NCI-H1417 (cell line): ENCODE measurements around the gene LIPT2.
"Not testable (repeated sequence)": the region's sequence is repeated elsewhere in the genome, so short reads cannot be mapped to it uniquely, and the experiment has no call there.

ENCODE experiments used
- DNase-seq, 3 experiments: peaks; one replicate each; lab custom pipeline; 2025; lab: John Stamatoyannopoulos, UW

LIPT2 gene

DNA sequence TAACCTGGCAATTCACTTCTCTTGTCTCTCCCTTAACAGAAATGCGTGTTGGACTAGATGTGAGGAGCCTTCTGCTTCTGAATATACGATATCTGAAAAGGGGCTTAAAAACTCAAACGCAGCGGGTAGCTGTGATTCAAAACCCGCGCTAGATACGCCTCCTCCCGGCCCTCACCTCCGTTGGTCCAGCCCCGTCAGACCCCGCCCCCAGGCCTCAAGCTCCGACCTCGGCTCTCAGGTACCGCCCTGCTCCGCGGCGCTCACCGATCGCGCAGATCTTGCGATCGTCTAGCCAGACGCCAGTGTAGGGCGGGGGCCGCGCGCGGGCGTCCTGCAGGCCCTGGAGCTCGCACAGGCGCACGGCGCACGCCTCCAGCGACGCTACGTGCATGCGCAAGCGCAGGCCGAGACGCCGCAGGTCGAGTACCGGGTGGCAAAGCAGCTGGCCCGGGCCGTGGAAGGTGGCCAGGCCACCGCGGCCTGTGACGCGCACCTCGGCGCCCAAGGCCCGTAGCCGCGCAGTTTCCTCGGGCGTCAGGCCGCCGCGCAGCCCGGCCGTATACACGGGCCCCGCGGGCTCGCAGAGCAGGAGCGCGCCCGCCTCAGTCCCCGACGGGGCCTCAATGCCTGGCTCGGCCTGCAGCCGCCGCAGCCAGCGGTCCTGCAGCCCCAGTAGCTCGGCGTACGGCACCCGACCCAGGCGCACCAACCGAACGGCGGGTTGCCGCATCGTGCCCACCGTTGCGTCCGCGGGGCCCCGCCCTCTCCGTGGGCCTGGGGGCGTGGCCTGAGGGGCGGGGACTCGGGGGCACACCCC is at the start of gene LIPT2:
Gene LIPT2, minus strand, starts transcription at position 751 of the 817 bp plus-strand sequence. Its CDS starts 21 bp downstream, at position 730.
- peak; percentile 98 to 99 (median 99) for DNase-seq

DNA sequence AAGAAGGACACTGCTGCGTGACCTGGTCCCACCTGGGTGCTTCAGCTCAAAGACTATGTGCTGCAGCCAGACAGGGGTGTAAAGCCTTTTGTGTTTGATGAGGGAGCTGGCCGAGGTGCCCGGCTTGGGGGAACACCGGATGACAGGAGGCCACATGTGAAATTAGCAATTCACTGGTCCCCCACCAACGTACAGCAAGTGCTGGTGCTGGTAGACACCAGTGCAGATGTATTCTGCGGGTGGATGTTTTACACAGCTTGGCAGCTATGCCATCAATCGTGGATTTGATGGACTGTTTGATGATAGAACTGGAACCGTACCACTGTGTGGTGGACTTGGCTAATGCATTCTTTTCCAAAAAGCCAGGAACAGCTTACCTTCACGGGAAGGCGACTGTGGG is 47.9 kb upstream of the LIPT2 start:
- DNase-seq = no peak

DNA sequence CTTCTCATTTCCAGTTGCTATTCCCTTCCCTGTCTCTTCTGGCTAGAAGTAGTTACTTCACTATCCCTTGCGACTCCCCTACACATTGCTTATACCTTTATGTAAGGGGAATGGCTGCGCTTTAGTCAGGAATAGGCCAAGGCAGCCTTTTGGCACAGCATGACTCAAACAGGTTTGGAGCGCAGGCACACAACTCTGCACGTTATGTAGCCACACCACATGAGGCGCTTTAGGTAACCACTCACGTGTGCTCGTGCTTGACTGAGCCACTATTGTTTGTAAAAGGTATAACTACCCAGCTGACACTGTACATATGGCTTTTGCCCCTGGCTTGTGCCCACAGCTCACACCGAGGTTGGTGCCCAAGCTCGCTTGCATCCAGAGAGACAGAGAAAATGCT is 46.7 kb upstream of the LIPT2 start:
- DNase-seq = no peak

DNA sequence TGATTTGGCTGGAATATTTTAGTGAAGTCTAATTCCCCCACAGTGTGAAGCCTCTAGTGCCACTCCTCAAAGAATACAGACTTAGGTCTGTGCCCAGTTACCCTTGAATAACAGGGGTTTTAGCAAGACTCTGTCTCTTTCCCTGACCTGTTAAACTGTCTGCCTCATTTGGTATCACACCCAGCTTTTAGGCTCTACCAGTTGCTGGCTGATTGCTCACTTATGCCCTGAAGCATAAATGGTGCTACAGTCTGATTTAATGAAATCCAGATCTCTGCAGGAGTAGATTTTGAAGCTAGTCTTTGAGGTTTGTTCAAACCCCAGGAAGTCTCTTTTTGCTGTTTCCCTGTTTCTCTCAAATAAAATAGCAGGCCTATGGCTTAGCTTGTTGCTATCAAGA is 45.2 kb upstream of the LIPT2 start:
- no peak for DNase-seq

DNA sequence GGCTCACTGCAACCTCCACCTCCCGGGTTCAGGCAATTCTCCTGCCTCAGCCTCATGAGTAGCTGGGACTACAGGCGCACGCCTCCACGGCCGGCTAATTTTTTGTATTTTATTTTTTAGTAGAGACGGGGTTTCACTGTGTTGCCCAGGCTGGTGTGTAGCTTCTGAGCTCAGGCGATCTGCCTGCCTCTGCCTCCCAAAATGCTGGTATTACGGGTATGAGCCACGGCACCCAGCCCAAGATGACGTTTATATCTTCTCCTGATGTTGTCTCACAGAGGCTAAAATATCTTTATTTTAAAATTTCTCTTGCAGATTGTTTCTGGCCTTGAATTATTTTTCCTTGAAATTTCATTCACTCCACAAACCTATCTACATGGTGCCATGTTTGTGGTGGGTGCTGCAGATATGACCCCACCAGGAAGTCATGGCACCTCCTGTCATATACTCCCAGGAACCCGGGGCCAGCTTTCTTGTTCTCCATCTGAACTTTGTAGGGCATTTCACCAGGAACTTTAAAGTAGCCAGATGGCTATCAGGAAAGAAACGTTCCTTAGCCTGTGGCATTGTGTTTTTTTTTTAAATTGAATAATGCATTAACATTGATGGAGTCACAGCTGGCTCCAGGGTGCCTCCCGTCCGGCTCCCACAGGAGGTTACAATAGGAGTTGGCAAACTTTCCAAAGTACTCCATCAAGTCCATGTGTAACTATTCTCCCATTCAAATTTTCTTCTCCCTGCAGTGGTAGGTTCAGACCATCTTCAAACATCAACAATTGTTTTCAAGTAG is 42.0 kb upstream of the LIPT2 start:
- DNase-seq = no peak

DNA sequence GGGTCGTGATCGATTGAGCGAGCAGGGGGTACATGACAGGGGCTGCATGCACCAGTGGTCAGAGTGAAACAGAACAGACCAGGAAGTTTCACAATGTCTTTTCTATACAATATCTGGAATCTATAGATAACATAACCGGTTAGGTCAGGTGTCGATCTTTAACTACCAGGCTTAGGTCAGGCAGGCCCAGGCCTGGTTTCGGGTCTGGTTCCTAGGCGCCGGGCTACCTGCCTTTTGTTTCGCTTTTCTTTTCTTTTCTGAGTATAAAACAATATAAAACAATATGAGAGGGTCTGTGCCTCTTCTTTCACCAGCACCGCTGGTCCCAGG is 41.4 kb upstream of the LIPT2 start:
- DNase-seq = not testable (repeated sequence)

DNA sequence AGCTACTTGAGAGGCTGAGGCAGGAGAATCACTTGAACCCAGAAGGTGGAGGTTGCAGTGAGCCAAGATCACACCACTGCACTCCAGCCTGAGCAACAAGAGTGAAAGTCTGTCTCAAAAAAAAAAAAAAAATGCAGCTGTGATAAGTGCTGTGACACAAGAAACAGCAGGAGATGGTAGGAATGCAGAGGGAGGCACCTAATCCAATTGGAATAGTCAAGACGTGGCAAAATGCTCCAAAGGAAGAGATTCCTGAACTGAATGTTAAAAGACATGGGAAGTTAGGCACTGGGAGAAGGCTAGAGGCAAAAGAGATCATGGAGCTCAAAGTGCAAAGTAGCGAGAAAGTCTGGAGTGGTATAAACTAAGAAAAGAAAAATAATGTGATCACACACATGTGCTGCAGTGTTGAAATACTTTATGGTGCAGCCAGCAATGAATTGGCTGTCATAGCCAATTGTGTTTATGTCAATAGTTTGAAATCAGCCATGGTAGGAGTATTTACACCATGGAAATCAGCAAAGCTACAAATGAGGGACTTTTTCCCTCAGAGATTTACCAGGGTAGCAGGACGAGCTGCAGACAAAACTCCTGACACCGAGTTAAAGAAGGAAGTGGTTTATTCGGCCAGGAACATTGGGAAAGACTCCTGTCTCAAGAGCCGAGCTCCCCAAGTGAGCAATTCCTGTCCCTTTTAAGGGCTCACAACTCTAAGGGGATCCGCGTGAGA is 40.9 kb upstream of the LIPT2 start:
- DNase-seq = no peak

DNA sequence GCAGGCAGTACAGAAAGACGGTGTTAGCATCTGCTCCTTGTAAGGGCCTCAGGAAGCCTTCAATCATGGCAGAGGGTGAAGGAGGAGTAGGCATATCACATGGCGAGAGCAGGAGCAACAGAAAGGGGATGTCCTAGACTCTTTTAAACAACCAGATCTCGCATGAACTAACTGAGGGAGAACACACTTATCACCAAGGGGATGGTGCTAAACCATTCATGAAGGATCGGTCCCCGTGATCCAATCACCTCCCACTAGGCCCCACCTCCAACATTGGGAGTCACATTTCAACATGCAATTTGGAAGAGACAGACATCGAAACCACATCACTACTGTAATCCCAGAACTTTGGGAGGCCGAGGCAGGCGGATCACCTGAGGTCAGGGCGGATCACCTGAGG is 39.9 kb upstream of the LIPT2 start:
- no peak for DNase-seq

DNA sequence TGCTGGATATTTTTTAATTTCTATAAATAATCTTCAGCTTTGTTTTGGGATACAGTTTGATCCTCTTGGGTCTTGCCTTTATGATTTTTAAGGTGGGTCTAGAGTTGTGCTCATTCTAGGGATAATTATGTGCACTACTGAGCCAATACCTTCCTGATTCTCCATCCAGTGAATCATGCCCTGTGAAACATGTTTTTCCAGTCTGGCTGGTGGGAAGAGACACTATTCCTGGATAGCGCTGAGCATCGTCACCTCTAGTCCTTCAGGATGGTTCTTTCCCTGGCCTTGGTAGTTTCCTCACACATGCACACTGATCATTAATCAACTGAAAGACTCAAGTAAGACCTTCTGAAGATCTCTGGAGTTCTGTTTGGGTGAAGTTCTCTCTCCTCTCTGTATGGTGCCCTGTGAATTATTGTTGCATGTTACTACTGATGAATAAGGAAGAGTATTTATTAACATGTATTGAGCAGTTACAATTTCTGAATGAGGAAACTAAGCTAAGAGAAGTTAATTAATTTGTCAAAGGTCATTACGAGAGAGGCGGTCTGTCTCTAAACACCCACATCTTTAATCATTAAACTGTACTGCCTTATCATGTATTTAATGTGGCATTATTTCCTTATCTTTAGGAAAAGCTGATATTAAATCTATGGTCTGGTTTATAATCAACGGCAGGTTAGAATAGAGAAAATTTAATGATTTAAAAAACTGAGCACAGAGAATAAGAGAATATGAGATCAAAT is 39.1 kb upstream of the LIPT2 start:
- peak in 2 of 3 experiments; percentile 33 to 65 for DNase-seq

DNA sequence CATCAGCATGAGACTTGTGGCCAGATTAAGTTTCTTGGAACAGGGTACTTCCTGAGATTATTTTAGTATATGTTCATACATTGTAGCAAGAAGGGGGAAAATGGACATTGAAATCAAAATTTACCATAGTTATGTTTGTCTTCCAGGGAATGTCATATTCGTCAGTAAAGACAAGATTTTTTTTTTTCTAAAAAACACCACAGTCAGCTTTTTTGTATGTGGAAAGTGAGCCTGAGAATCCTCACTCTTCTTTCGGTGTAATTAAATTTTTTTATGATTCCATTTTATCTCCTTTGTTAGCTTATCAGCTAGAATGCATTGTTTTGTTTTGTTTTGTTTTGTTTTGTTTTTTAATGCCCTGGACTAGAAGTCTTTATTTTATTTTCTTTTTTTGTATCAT is 31.5 kb upstream of the LIPT2 start:
- no peak for DNase-seq

DNA sequence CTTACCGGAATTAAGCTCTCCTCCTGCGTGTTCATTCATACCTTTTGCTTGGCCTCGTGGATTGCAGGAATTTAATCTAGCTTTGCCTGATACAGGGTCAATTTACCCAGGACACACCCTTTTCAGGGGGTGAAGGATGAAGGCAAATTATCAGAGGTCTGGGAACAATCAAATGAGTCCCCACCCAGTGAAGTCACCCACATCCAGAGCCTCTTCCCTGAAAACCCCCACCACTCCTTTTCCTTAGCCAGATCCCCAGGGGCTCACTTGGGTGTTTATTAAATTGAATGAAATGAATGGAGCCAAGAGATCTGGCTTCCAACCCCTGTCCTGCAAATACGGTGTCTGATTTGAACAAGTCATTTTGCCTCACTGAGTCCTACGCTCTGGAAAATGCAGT is 31.0 kb upstream of the LIPT2 start:
- DNase-seq = no peak

DNA sequence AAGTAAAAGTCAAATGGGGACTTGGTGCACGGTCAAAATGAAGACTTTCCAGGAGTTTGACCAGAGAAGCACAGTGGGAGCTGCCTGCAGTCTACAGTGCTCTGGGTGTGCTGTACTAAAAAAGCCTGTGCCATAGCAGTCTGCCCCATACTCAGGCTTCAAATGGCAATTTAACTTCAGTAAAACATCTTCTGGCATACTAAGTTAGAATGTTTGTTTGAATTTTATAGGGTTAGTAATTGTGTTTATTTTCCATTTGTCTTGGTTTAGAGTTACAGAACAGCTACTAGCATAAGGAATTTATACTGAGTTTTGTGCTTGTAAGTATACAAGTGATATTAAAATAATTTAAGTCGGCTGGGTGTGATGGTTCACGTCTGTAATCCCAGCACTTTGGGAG is 29.3 kb upstream of the LIPT2 start:
- no peak for DNase-seq

DNA sequence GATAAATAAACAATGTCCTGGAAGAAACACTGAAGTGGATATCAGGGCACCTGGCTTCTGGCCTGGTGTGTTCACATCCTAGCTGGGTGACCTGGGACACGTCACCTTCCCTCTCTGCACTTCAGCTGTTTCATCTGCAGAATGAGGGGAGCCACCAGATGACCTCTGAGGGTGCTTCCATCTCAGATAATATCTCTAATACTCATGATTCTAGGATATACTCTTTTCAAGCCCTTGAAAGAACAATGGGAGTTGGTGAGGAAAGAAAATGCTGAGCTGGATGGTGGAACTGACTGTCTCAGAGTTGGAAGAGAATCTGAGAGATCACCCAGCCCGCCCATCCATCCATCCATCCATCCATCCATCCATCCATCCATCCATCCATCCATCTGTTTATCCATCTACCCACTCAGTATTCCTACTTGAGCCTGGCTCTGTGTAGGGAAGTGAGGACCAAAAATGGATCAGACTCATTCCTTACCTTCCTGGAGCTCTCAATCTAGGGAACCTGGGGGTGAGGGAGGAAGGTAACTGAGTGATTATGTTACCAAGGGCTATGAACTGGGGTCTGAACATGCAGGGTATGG is 28.2 kb upstream of the LIPT2 start:
- DNase-seq = no peak

DNA sequence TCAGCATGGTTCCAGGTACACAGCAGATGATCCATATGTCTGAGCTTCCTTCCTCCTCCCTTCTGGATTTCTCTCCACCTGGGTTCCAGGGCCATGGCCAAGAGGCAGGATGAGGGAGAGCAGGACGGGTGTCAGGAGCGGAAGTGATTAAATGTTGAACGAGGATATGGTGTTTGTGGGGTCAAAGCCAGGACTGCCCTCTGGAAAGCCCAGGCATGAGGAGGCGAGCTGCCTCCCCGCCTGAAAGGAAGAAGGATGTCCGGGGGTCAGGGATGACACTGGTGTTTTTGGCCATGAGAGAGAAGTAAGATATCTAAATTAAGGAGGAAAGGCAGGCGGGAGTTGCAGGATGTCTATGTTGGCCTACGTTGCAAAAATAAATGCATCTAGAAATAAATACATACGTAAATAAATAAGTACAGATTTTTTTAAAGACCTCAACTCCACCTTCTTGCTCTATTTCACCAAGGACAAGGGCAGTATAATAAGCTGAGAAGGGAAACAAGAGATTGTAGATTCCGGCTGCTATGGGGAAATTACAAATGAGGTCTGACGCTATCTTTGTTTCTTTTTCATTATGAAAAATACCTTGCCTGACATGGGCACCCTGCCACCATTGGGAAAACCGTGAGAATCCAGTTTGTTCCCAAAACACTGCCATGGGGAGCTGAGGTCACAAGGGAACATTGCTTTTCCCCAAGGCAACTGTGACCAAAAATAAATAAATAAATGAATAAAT is 27.6 kb upstream of the LIPT2 start:
- no peak for DNase-seq

DNA sequence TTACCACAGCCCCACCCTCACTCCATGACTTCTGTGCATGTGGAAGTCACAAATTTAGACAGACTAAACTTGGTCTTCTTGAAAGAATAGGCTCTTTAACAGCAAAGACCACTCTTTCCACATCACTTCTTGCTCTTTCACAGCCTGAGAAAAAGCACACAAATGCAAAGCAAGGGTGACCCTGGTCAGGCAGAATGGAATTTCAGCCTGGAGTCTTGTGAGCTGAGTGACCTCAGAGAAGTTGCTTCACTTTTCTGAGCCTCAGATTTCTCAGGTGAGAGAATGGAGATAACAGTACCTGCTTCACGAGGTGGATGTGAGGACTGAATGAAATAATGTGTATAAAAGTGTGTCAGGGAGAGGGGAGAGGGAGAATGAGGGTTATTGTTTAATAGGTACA is 26.8 kb upstream of the LIPT2 start:
- no peak for DNase-seq

DNA sequence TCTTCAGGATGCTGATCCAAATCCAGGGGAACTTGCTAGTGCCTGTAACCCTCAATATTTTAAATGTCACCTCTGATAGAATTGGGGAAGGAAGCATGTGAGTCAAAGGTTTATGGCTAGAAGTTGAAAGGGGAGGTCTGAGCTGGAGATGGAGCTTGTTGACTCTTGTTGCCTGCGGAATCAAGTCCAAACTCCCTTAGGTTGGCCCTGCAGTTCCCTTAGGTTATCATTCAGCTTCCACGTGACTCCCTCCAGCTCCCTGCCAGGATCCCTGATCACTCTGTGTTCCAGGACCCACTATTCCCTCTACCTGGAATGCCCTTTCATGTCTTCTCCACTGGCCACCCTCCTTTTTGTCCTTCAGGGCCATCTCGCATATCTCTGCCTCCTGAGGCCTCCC is 26.2 kb upstream of the LIPT2 start:
- no peak for DNase-seq

DNA sequence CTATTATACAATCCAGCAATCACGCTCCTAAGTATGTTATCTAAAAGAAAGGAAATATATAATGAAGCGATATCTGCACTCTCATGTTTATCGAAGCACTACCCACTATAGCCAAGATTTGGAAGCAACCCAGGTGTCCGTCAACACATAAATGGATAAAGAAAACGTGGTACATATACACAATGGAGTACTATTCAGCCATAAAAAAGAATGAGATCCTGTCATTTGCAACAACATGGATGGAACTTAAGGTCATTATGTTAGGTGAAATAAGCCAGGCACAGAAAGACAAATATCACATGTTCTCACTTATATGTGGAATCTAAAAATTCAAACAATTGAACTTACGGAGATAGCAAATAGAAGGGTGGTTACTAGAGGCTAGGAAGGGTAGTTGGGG is 24.1 kb upstream of the LIPT2 start:
- not testable (repeated sequence) for DNase-seq

DNA sequence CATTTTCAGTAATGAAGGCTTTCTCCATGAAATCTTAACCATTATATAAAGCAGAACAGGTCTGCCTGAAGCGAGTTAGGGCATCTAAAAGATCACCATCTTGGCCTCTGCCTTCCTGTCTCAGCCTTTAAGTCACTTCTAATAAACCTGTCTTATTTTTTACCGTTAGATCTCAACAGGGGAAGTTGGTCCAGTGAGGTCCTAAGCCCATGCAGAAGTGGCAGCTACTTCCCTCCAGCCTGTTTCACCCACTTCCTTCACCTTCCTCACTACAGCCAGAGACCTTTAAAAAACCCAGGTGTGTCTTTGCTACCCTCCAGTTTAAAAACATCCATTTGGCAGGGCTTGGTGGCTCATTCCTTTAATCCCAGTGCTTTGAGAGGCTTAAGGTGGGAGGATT is 14.1 kb upstream of the LIPT2 start:
- no peak for DNase-seq

DNA sequence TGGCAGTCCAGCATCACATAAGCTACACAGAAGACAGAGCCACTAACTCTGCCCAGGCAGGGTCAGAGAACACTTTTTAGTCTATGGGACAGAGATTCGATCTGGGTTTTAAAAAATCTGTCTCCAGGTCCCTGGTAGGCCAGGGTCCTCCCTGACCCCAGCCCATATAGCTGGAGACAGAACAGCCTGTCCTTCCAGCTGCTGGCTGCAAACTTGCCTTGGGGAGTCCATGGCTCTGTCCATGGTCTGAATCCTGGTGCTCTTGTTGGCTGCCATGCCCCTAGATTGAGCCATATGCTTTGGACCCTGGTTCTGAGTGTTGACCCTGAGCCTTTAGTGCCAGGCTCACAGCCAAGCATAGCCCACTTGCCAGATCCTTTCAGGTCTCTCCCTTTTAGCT is 13.3 kb upstream of the LIPT2 start:
- DNase-seq = no peak

DNA sequence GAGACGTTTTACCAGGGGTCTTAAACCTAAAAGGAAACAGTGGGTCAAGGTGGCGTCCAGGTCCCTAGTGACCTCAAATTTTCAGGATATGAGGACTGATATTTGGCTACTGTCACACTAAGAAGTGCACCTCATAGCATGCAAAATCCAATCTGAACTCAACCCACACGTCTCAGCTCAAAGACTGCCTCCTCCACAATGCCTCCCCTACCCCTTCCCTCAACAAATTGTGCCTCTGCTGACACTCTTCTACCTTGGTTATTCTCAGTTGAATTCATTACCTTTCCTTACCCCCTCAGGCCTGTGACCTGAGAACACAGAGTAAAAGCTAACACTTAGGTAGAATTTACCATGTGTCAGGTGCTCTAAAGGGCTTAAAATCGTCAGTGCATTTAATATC is 12.4 kb upstream of the LIPT2 start:
- no peak for DNase-seq

DNA sequence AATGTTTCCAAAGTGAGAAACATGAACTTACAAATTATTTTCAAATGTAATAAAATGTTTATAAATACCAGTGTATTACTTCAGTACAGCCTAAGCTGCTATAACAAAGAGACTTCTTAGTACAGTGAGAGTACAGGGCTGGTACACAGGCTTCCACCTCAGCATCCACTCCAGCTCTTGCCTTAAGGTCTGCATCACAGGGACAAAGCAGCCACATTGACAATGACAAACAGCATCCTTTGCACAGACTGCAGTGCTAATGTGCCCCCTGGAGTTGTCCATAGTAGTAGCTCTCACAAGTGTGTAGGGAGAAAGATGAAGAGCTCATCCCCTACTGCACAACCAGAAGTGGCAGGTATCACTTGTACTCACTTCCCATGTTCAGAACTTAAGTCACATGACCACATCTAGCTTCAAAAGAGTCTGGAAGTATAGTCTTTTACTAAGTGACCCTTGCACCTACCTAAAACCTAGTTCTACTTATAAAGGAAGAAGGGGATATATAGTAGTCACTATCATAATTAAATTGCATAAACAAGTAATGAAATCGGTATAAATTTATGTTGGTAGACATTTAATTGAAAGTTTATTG is 10.7 kb upstream of the LIPT2 start:
- no peak for DNase-seq
